ENCODE results near the gene EIF2B4.

EIF2B4 gene

DNA sequence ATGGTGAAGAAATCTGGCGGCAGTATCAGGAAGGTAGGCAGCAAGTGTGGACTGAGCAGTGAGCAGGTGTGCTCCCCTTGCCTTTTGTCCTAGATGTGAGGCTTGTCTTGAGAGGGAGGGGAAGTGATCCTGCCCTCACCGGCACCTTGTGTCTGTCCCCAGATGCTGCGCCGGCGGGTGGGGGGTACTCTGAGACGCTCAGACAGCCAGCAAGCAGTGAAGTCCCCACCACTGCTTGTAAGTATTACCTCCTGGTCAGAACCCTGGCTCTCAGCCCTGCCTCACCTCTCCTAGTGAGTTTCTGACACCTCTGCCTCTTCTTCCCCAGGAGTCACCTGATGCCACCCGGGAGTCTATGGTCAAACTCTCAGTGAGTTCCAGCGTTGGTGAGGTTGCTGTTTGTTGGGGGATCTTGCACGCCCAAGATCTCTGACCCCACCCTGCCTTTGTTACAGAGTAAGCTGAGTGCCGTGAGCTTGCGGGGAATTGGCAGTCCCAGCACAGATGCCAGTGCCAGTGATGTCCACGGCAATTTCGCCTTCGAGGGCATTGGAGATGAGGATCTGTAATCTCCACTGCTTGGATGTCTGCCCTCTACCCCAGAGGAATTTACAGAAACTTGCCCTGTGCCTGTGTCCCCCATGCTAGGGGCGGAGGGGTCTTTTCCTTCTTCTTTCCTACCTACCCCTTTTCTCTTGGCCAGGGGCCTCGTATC, 6.2 kb upstream of the EIF2B4 start:
- H3K27ac ChIP-seq (ENCODE audit: low read length): no peak overlapping the region
- H3K36me3 ChIP-seq (ENCODE audit: control insufficient read depth, low read depth, low read length): peaks cover 46% of the 10 kb centered on the region
- peaks cover 7% of the 10 kb centered on the region for H3K4me1 ChIP-seq (ENCODE audit: control insufficient read depth, low read depth, low read length)
- H3K4me3 ChIP-seq (ENCODE audit: low read length): no peak overlapping the region
- no peaks in the 10 kb centered on the region for H3K27me3 ChIP-seq (ENCODE audit: control insufficient read depth, insufficient read depth, low read length)
- H3K9ac ChIP-seq (ENCODE audit: low read length): no peak overlapping the region
- no peaks in the 10 kb centered on the region for H3K9me3 ChIP-seq (ENCODE audit: control insufficient read depth, low read depth, low read length)

DNA sequence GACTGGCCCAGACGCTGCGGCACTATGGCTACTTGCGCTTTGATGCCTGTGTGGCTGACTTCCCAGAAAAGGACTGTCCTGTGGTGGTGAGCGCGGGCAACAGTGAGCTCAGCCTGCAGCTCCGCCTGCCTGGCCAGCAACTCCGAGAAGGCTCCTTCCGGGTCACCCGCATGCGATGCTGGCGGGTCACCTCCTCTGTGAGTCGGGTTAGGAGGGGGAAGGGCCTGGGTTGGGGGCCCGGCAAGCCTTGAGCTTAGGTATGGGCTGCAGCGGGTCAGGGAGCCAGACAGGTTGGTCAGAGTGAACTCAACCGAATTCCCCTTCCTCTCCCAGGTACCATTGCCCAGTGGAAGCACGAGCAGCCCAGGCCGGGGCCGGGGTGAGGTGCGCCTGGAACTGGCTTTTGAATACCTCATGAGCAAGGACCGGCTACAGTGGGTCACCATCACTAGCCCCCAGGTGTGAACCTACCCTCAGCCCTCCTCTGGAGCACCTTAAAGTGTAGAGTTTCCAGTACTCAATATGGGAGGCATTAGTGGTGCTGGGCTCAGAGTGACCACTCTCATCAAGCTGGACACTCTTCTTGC, 5.5 kb upstream of the EIF2B4 start:
- H3K9ac ChIP-seq (ENCODE audit: low read length): no peak overlapping the region
- peaks cover 44% of the 10 kb centered on the region for H3K36me3 ChIP-seq (ENCODE audit: control insufficient read depth, low read depth, low read length)
- H3K9me3 ChIP-seq (ENCODE audit: control insufficient read depth, low read depth, low read length): no peaks in the 10 kb centered on the region
- H3K27ac ChIP-seq (ENCODE audit: low read length): no peak overlapping the region
- no peak overlapping the region for H3K4me3 ChIP-seq (ENCODE audit: low read length)
- peaks cover 4% of the 10 kb centered on the region for H3K4me1 ChIP-seq (ENCODE audit: control insufficient read depth, low read depth, low read length)
- no peaks in the 10 kb centered on the region for H3K27me3 ChIP-seq (ENCODE audit: control insufficient read depth, insufficient read depth, low read length)

DNA sequence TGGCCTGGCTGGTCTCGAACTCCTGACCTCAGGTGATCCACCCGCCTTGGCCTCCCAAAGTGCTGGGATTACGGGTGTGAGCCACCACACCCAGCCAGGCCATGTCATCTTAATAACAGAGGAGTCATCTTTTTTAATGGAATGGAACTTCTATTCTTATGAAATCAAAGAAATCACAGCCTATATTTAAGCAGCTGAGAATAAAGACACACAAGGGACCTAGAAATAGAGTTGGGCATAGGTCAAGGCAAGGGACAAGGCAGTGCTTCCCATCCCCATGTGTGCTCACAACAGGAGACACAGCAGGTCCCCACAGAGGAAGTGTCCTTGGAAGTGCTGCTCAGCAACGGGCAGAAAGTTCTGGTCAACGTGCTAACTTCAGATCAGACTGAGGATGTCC, 3.4 kb upstream of the EIF2B4 start:
- Histone ChIP-seq H3K27ac (ENCODE audit: low read length) (no peak overlapping the region), H3K27me3 (ENCODE audit: control insufficient read depth, insufficient read depth, low read length) (no peaks in the 10 kb centered on the region), H3K4me3 (ENCODE audit: low read length) (no peak overlapping the region), H3K9me3 (ENCODE audit: control insufficient read depth, low read depth, low read length) (no peaks in the 10 kb centered on the region), H3K9ac (ENCODE audit: low read length) (no peak overlapping the region), H3K36me3 (ENCODE audit: control insufficient read depth, low read depth, low read length) (peaks cover 45% of the 10 kb centered on the region), H3K4me1 (ENCODE audit: control insufficient read depth, low read depth, low read length) (peaks cover 11% of the 10 kb centered on the region)

DNA sequence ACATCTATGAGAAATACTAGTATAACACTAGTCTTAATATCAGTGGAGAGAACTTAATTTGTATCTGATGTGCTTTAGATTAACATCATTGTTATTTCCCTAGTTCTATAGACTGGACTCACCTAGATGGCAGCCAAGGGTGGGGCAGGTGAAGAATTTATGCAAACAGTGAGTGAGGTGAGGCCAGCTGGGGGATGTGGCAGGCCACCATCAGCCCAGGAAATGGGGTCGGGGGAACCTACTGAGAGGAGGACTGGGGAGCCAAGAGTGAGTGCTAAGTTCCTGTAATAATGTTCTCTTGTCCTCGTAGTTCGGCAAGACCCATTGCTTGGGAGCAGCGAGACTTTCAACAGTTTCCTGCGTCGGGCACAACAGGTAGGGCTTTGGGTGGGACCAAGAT, 2.8 kb upstream of the EIF2B4 start:
- H3K27ac ChIP-seq (ENCODE audit: low read length): no peak overlapping the region
- no peaks in the 10 kb centered on the region for H3K27me3 ChIP-seq (ENCODE audit: control insufficient read depth, insufficient read depth, low read length)
- no peak overlapping the region for H3K9ac ChIP-seq (ENCODE audit: low read length)
- peaks cover 51% of the 10 kb centered on the region for H3K36me3 ChIP-seq (ENCODE audit: control insufficient read depth, low read depth, low read length)
- H3K4me3 ChIP-seq (ENCODE audit: low read length): no peak overlapping the region
- no peaks in the 10 kb centered on the region for H3K9me3 ChIP-seq (ENCODE audit: control insufficient read depth, low read depth, low read length)
- peaks cover 11% of the 10 kb centered on the region for H3K4me1 ChIP-seq (ENCODE audit: control insufficient read depth, low read depth, low read length)

DNA sequence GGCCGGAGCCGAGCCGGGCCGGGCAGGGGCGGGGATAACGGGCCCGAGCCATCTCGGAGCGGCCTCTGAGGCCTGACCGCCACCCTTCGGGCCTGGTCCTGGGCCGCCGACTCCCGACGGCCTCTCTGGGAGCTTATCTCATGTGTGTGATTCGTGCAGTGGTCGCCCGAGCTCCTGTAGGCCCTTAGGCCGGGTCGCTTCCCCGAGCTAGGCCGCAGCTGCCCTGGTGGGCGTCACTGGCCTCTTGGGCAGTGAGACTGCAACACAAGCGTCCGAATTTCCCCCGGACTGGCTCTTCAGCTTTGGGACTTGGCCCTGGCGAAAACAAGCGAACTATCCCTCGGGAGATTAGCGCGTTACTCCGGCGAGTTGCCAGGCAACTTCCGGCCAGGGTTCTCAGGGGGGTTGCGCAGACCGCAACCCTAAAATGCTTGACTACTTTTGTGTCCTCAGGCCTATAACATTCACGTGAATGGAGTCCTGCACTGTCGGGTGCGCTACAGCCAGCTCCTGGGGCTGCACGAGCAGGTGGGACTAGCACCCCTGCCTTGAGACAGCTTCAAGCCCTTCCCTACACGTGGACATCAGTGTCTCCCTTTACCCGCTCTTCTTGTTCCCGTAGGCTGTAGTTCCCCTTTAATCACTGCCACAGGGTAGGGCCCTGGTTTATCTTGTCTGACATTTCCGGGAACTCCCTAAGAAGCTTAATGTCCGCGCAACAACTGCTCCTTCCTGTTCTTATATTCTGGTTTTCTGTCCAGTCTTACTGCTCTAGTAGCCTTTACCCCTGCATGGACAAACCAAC, 880 bp upstream of the EIF2B4 start:
- H3K4me1 ChIP-seq (ENCODE audit: control insufficient read depth, low read depth, low read length): peaks cover 11% of the 10 kb centered on the region
- no peaks in the 10 kb centered on the region for H3K27me3 ChIP-seq (ENCODE audit: control insufficient read depth, insufficient read depth, low read length)
- H3K9me3 ChIP-seq (ENCODE audit: control insufficient read depth, low read depth, low read length): no peaks in the 10 kb centered on the region
- H3K4me3 ChIP-seq (ENCODE audit: low read length): peak overlapping the region; percentile 98
- H3K27ac ChIP-seq (ENCODE audit: low read length): no peak overlapping the region
- peaks cover 49% of the 10 kb centered on the region for H3K36me3 ChIP-seq (ENCODE audit: control insufficient read depth, low read depth, low read length)
- H3K9ac ChIP-seq (ENCODE audit: low read length): peak overlapping the region; percentile 88

DNA sequence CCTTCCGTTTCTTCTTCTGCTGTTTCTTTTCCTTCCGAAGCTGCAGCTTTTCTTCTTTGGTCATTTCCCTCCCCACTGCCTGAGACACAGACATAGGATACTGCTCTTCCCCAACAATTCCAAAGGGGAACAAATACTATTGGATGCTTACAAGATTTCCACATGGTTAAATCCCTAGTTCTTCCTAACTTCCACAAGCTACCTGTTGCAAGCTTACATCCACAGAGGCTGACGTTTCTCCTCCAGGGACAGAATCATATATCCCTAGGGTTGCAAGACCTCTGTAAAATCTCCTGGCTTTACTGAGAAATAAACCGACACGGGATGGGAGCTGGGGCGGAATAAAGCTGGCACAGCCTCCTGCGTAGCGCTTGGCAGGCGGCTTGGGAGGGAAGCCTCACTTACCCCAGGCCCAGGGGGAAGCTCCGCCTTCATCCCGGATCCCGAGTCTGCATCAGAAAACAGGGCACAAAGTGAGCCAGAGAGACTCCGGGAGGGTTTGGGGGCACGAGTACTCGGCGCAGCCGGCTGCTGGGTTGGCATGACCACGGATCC, 590 bp downstream of the EIF2B4 start:
- H3K4me1 ChIP-seq (ENCODE audit: control insufficient read depth, low read depth, low read length): peaks cover 11% of the 10 kb centered on the region
- H3K4me3 ChIP-seq (ENCODE audit: low read length): peak overlapping the region; percentile 98
- H3K9ac ChIP-seq (ENCODE audit: low read length): peak overlapping the region; percentile 88
- H3K9me3 ChIP-seq (ENCODE audit: control insufficient read depth, low read depth, low read length): no peaks in the 10 kb centered on the region
- no peaks in the 10 kb centered on the region for H3K27me3 ChIP-seq (ENCODE audit: control insufficient read depth, insufficient read depth, low read length)
- peak overlapping the region; percentile 33 for H3K27ac ChIP-seq (ENCODE audit: low read length)
- peaks cover 47% of the 10 kb centered on the region for H3K36me3 ChIP-seq (ENCODE audit: control insufficient read depth, low read depth, low read length)

DNA sequence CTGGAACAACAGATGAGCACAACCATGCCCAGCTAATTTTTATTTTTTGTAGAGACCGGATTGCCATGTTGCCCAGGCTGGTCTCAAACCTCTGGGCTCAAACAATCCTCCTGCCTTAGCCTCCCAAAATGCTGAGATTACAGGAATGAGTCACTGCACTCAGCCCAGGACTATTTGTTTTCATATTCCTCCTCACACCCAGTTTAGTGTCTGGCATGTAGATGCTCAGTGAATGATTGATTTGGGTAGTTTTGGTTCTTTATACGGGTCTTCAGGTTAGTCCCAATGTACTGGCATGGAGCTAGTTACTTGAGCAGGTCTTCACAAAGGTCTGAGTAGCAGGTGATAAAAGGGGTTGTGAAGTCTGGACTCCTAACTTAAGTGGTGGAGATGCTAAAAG, 6.2 kb downstream of the EIF2B4 start:
- Histone ChIP-seq H3K9me3 (ENCODE audit: control insufficient read depth, low read depth, low read length) (no peaks in the 10 kb centered on the region), H3K36me3 (ENCODE audit: control insufficient read depth, low read depth, low read length) (peaks cover 45% of the 10 kb centered on the region), H3K27me3 (ENCODE audit: control insufficient read depth, insufficient read depth, low read length) (no peaks in the 10 kb centered on the region), H3K9ac (ENCODE audit: low read length) (no peak overlapping the region), H3K4me1 (ENCODE audit: control insufficient read depth, low read depth, low read length) (peaks cover under 1% of the 10 kb centered on the region), H3K27ac (ENCODE audit: low read length) (no peak overlapping the region), H3K4me3 (ENCODE audit: low read length) (no peak overlapping the region)

DNA sequence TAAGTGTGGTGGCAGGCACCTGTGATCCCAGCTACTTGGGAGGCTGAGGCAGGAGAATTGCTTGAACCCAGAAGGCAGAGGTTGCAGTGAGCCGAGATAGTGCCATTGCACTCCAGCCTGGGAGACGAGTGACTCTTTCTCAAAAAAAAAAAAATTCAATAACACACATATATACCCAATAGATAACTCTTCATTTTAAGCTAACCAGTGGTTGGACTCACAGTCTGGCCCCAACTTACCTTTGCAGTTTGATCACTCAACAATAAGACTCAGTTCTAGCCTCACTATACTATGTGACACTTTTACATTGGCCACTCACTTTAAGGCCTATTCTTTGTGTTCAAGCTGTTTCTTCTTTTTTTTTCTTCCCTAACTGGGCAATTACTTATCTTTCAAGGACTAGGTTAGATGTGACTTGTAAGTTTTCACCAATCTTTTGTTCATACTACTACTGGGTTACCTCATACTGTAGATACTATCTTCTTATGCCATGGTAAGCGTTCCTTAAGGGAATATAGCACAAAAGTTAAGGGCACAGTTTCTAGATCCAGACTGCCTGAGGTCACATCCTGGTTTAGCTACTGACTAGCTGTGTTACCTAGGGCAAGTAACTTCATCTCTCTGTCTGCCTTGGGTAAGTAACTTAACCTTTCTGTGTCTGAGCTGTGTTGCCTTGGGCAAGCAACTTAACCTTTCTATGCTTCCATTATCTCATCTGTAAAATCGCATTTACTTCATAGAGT, 7.3 kb downstream of the EIF2B4 start:
- no peaks in the 10 kb centered on the region for H3K9me3 ChIP-seq (ENCODE audit: control insufficient read depth, low read depth, low read length)
- H3K4me3 ChIP-seq (ENCODE audit: low read length): no peak overlapping the region
- H3K27me3 ChIP-seq (ENCODE audit: control insufficient read depth, insufficient read depth, low read length): no peaks in the 10 kb centered on the region
- H3K9ac ChIP-seq (ENCODE audit: low read length): no peak overlapping the region
- no peak overlapping the region for H3K27ac ChIP-seq (ENCODE audit: low read length)
- peaks cover 2% of the 10 kb centered on the region for H3K4me1 ChIP-seq (ENCODE audit: control insufficient read depth, low read depth, low read length)
- peaks cover 37% of the 10 kb centered on the region for H3K36me3 ChIP-seq (ENCODE audit: control insufficient read depth, low read depth, low read length)

DNA sequence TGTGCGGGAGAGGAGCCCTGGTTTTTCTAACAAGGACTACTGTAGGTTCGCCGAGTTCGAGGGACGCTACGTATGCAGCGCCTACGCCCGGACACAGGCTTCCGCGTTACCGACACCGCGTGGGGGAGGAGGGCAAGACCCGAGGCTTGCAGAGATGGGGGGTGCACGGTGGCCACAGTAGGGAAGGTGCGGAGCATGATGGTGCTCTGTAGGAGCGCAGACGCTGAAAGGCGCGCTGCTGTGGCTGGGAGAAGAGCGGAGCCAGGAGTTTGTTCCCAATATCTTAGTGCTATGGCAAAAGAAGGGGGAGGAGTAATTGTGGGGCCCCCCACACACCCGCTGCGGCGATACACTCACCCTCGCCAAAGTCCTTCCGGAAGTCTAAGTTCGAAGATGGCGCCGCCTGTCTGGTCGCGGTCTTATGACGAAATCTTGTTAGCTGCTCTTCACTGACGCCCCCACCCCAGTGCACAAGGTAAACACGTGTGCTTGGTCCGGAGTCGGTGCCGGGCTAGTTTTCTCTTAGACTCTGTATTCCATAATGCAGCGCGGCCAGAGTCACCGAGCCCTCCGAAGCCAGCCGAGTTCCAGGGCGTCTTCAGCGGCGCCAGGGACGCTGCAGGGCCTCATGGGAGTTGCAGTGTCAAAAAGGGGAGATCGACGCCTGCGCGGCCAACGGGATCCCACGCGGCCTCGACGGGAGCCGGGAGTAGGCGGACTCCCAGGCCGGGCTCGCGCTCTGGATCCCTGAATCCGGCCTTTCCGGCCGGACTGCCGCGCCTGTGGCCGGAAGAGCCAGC, 13.6 kb downstream of the EIF2B4 start, which contains the start of gene GTF3C2:
TSS of gene GTF3C2 (minus strand) at position 383 of the 800 bp plus-strand sequence. CDS start 13,210 bp downstream, outside the sequence.
- no peaks in the 10 kb centered on the region for H3K9me3 ChIP-seq (ENCODE audit: control insufficient read depth, low read depth, low read length)
- H3K27me3 ChIP-seq (ENCODE audit: control insufficient read depth, insufficient read depth, low read length): no peaks in the 10 kb centered on the region
- no peaks in the 10 kb centered on the region for H3K36me3 ChIP-seq (ENCODE audit: control insufficient read depth, low read depth, low read length)
- peaks cover 12% of the 10 kb centered on the region for H3K4me1 ChIP-seq (ENCODE audit: control insufficient read depth, low read depth, low read length)
- H3K27ac ChIP-seq (ENCODE audit: low read length): peak within 1 kb of the TSS; percentile 96
- peak within 1 kb of the TSS; percentile 79 for H3K4me3 ChIP-seq (ENCODE audit: low read length)
- peak within 1 kb of the TSS; percentile 97 for H3K9ac ChIP-seq (ENCODE audit: low read length)

DNA sequence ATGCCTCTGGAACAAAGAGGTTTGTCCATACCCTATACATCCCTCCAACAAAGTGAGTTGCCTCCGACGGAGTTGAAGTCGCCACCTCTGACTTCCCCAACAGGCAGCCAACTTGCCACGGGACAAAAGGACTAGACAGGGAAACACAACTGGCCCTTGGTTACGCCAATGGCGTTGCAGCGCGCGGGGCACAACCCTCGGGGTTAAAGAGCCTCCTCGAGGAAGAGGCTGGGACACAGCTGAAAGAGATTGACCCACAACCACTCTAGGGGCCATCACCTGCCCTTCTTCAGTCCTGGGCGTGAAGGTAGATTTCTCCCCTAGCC, 14.1 kb downstream of the EIF2B4 start:
- H3K4me3 ChIP-seq (ENCODE audit: low read length): peak overlapping the region; percentile 79
- H3K9ac ChIP-seq (ENCODE audit: low read length): peak overlapping the region; percentile 97
- H3K36me3 ChIP-seq (ENCODE audit: control insufficient read depth, low read depth, low read length): no peaks in the 10 kb centered on the region
- no peaks in the 10 kb centered on the region for H3K9me3 ChIP-seq (ENCODE audit: control insufficient read depth, low read depth, low read length)
- peaks cover 12% of the 10 kb centered on the region for H3K4me1 ChIP-seq (ENCODE audit: control insufficient read depth, low read depth, low read length)
- H3K27ac ChIP-seq (ENCODE audit: low read length): peak overlapping the region; percentile 96
- no peaks in the 10 kb centered on the region for H3K27me3 ChIP-seq (ENCODE audit: control insufficient read depth, insufficient read depth, low read length)

Measured in iPS-18a (cell line).